ENCODE measurements around the gene RAVER2.

DNA sequence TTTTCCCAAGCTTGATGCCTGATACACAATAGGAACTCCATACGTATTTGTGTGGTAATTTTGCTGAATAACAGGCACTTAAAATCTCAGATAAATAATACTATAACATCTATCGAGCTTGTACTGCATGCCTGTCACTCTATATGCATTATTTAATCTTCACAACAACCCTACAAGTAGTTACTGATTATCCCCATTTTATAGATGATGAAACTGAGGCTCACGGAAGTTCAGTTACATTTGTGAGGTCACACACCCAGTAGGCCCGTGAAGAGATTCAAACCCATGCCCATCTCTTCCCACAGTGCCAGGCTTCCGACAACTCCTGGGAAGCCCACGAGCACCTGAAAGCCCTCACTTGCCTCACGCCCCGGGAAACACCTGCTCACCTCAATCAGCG lies 98.8 kb downstream of the RAVER2 start:
- TF ChIP-seq EZH2 (IDR thresholded peaks at IDR 0.05; ENCODE audit: low read depth) = no peak
- TF ChIP-seq, protein P1, sequence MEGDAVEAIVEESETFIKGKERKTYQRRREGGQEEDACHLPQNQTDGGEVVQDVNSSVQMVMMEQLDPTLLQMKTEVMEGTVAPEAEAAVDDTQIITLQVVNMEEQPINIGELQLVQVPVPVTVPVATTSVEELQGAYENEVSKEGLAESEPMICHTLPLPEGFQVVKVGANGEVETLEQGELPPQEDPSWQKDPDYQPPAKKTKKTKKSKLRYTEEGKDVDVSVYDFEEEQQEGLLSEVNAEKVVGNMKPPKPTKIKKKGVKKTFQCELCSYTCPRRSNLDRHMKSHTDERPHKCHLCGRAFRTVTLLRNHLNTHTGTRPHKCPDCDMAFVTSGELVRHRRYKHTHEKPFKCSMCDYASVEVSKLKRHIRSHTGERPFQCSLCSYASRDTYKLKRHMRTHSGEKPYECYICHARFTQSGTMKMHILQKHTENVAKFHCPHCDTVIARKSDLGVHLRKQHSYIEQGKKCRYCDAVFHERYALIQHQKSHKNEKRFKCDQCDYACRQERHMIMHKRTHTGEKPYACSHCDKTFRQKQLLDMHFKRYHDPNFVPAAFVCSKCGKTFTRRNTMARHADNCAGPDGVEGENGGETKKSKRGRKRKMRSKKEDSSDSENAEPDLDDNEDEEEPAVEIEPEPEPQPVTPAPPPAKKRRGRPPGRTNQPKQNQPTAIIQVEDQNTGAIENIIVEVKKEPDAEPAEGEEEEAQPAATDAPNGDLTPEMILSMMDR (conservative IDR thresholded peaks at IDR 0.05) = no peak

Measured in PC-9 (cell line).